ENCODE results near the gene RYR1. TPM values are rescaled to one million over a fixed set of nuclear protein-coding genes. Genes with fewer than 3 reads are reported as not detected.

The RYR1 gene
- total and polyA plus RNA-seq, 10 of the 15 experiments (the other 5 are each of a cell fraction or from before 2014, with no cell fraction given), result under 0.01 to 0.32 (median 0.07) TPM; not detected in 1

GRCh38 chr19:38549061-38549460 lies 115.6 kb downstream of the RYR1 start:
- no peaks in the 10 kb centered on the region for H3K27me3 ChIP-seq (replicated peaks in 1 of 2; ENCODE audit: control insufficient read depth in 2 of 2, insufficient read depth in 2 of 2, low read length in 1 of 2)
- no peak overlapping the region for H3K9ac ChIP-seq (ENCODE audit: control insufficient read depth, insufficient read depth, low read length)
- no peak for DNase-seq (ENCODE audit: low read depth, low spot score)
- H3K9me3 ChIP-seq (replicated peaks; ENCODE audit: control insufficient read depth, insufficient read depth, low read length), result no peaks in the 10 kb centered on the region
- H3K36me3 ChIP-seq (ENCODE audit: control insufficient read depth in 2 of 2, insufficient read depth in 2 of 2, low read length in 1 of 2), result no peaks in the 10 kb centered on the region; a peak in 1 of 4 replicates
- CTCF ChIA-PET, result no interaction called here
- SMC1A ChIA-PET (ENCODE audit: uncharacterized antibody, unreplicated experiment), result no interaction called here
- in situ Hi-C loops (cut with MboI), result no loop called here
- WGBS (ENCODE audit: insufficient coverage, insufficient replicate concordance, low lambda C conversion rate, missing lambda C conversion rate), result 90% methylated on average over 5 of the region's 5 CpGs
- no peak overlapping the region for H2AFZ ChIP-seq (ENCODE audit: control insufficient read depth, low read depth, low read length)
- H3K27ac ChIP-seq (ENCODE audit: control insufficient read depth, insufficient read depth), result no peak overlapping the region
- H3K4me2 ChIP-seq (ENCODE audit: control insufficient read depth, insufficient read depth), result no peak overlapping the region
- no peak for ATAC-seq
- POLR2A ChIA-PET, result no interaction called here
- intact Hi-C loops (cut with micrococcal nuclease; ENCODE audit: unreplicated experiment), result loop anchor here (10.0 kb wide), 1 partner anchor 286 kb away; the partner anchor contains the start of gene ECH1
- no TSS peak for BruUV-seq (replicated peaks)
- no peak for FAIRE-seq
- no peak overlapping the region for H3K4me3 ChIP-seq
- no peaks in the 10 kb centered on the region for H3K79me2 ChIP-seq (ENCODE audit: control insufficient read depth, insufficient read depth, low read length)
- no peaks in the 10 kb centered on the region for H4K20me1 ChIP-seq (ENCODE audit: control insufficient read depth, insufficient read depth)
- TF ChIP-seq STAT1 (conservative IDR thresholded peaks at IDR 0.05) (no peak), JUND (IDR thresholded peaks at IDR 0.05; ENCODE audit: low read depth, low read length) (no peak), FOXK2 (IDR thresholded peaks at IDR 0.05) (no peak), PKNOX1 (IDR thresholded peaks at IDR 0.05) (no peak), SMC3 (IDR thresholded peaks at IDR 0.05; ENCODE audit: borderline replicate concordance, low read length) (no peak), SUPT20H (IDR thresholded peaks at IDR 0.05; ENCODE audit: borderline replicate concordance, control insufficient read depth, low read depth, low read length) (no peak), FOXM1 (IDR thresholded peaks at IDR 0.05; ENCODE audit: low read depth, low read length) (no peak), CTCF (IDR thresholded peaks at IDR 0.05 in 2 of 3, conservative IDR thresholded peaks at IDR 0.05 in 1 of 3; ENCODE audit: control insufficient read depth in 2 of 3, extremely low read depth in 1 of 3, insufficient read depth in 1 of 3, low read depth in 3 of 3, low read length in 3 of 3) (no peak), BHLHE40 (IDR thresholded peaks at IDR 0.05; ENCODE audit: borderline replicate concordance in 1 of 2, low read depth in 2 of 2, low read length in 1 of 2) (no peak), NR2C1 (IDR thresholded peaks at IDR 0.05) (no peak), RB1 (IDR thresholded peaks at IDR 0.05; ENCODE audit: borderline replicate concordance) (no peak), NR2F1 (conservative IDR thresholded peaks at IDR 0.05) (no peak)
- RAD21 ChIA-PET (ENCODE audit: unreplicated experiment), result no interaction called here
- H3K4me1 ChIP-seq (ENCODE audit: control insufficient read depth, insufficient read depth, low read length), result peaks cover 18% of the 10 kb centered on the region
